PC-9 (cell line): Measurements from ENCODE around the gene ST6GALNAC1.

ENCODE experiments used
- EZH2 ChIP-seq: fragments of 200-600 bp; sonication (generic); IDR thresholded peaks from 2 replicates; pipeline ENCODE4 v1.8.0; 2017; ENCODE audit warnings: antibody characterized with exemption, low read depth
- TF ChIP-seq, protein P1 (sequence below): fragments of 200-600 bp; sonication (generic); conservative IDR thresholded peaks from 2 replicates; pipeline ENCODE4 v1.6.1; 2017; ENCODE audit warnings: mixed run types, antibody characterized with exemption, mild to moderate bottlenecking, moderate library complexity

DNA sequence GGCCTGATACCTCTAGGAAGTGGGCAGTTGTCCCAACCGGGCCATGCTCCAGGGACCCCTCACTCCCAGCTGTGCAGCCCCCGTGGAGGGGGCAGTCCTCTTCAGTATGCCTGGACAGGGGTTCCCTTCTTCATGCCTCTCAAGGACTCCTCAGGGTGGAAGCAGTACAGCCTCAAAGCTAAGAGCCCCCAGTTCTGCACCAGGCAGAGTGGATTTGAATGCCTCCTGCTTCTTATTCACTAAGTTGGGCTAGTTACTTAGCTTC lies 23.9 kb upstream of the ST6GALNAC1 start:
- TF ChIP-seq, protein P1, sequence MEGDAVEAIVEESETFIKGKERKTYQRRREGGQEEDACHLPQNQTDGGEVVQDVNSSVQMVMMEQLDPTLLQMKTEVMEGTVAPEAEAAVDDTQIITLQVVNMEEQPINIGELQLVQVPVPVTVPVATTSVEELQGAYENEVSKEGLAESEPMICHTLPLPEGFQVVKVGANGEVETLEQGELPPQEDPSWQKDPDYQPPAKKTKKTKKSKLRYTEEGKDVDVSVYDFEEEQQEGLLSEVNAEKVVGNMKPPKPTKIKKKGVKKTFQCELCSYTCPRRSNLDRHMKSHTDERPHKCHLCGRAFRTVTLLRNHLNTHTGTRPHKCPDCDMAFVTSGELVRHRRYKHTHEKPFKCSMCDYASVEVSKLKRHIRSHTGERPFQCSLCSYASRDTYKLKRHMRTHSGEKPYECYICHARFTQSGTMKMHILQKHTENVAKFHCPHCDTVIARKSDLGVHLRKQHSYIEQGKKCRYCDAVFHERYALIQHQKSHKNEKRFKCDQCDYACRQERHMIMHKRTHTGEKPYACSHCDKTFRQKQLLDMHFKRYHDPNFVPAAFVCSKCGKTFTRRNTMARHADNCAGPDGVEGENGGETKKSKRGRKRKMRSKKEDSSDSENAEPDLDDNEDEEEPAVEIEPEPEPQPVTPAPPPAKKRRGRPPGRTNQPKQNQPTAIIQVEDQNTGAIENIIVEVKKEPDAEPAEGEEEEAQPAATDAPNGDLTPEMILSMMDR: no peak
- TF ChIP-seq EZH2: no peak
